Measurements from ENCODE around the gene VWC2L.

The VWC2L gene

DNA sequence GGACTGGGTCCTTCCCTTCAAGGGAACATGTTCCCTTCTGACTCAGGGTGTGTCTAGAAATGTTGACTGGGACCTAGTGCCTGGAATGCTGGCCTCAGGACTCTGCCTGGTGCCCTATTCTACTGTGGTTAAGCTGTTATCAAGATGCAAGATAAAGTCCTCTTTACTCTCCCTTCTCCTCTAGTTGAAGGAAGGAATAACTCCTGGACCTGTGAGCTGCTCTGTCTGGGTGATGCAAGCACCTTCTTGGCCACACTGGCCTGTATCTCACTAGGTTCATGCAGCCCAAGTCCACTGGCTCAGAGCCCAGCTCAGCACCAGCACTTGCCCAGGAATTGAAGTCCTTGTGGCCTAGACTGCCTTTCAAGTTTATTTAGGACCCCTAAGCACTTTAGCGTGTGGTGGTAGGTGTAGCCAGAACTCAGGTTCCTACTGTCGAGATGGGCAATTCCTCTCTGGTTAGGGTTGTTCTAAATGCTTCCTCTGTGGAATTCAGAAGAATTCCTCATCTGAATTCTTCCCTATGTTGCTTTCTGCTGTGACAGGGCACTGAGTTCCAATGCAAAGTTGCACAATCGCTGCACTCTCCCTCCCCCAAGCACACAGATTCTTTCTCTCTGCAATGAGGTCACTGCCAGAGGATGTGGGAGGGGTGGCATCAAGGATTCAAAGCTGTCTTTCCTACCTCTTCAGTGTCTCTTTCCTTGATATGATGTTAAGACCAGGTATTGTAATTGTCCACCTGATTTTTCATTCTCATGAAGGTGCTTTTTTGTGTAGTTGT lies 54.7 kb downstream of the VWC2L start:
- DNase-seq (ENCODE audit: low read depth in 2 of 2, low spot score in 1 of 2): no peak

DNA sequence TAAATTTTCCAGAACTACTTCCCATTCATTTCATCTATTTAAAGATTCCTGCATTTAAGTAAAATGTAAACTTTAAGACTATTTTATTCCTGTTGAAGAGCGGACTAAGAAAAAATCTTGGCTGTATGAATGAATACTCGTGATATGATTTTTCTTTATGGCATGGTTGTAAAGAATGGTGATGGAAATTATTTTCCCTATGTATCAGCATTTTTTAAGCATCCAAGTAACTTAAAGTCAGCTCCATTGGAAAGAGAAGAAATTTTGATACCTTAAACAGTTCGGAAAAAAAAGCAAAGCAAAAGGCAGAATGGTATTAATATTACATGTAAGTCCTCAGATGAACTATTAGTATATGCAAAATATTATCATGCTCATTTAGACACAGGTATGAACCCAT lies 58.9 kb downstream of the VWC2L start:
- DNase-seq (ENCODE audit: low read depth in 2 of 2, low spot score in 1 of 2): no peak

DNA sequence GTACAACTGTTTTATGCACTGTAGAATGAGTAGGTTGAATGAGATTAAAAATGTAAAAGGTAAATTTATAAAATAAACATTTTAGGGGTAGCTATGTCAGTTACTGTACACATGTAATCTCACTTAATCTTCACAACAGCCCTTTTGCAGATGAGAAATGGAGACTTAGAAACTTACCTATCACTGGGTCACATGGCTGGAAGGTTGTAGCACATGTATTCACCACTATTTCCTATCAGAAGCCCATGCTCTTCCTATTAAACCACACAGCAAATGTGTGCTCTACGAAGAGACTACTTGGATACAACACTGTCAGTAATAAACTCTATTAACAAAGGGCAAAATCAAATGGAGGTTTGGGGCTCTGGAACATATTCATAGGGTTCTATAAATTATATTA lies 60.5 kb downstream of the VWC2L start:
- DNase-seq (ENCODE audit: low read depth in 2 of 2, low spot score in 1 of 2): no peak

GRCh38 chr2:214471990-214472389 lies 61.1 kb downstream of the VWC2L start:
- DNase-seq (ENCODE audit: low read depth in 2 of 2, low spot score in 1 of 2): no peak

- DNase-seq (ENCODE audit: low read depth in 2 of 2, low spot score in 1 of 2): no peak
Measured at GRCh38 chr2:214477305-214477704, 66.5 kb downstream of the VWC2L start.

DNA sequence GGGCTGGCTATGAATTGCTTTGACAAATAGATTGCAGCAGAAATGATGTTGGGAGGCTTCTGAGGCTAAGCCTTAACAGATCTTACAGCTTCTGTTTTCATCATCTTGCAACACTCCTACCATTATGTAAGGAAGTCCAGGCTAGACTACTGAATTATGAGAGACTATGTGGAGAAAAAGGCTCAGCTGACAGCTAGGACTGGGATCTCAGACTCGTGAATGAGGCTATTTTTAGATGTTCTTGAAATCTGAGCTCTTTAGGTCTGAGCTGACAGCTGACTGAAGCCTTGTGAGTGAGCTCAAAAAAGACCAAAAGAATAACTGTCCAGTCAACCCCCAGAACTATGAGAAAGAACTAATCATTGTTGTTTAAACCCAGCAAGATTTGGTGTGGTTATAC lies 70.3 kb downstream of the VWC2L start:
- no peak for DNase-seq (ENCODE audit: low read depth in 2 of 2, low spot score in 1 of 2)

- DNase-seq (ENCODE audit: low read depth in 2 of 2, low spot score in 1 of 2): no peak
Measured at GRCh38 chr2:214482728-214483127, 71.9 kb downstream of the VWC2L start.

DNA sequence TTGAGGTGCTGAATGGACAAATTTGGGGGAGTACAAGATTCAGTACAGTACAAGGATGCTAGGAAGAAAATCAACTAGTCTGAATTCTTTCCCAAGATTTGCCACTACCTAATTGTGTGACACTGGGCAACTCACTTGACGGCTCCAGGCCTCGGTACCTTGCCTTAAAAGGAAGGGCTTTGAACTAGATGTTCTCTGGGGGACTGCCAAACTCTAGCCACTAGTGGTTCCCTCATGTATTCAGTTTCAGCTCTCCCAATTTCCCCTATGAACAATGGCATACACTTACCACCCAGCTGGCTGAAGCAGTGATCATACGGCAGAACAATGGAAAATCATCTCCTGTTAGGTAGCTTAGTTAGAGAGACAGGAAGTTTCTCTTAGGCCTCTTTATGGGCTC lies 73.4 kb downstream of the VWC2L start:
- DNase-seq (ENCODE audit: low read depth in 2 of 2, low spot score in 1 of 2): no peak

DNA sequence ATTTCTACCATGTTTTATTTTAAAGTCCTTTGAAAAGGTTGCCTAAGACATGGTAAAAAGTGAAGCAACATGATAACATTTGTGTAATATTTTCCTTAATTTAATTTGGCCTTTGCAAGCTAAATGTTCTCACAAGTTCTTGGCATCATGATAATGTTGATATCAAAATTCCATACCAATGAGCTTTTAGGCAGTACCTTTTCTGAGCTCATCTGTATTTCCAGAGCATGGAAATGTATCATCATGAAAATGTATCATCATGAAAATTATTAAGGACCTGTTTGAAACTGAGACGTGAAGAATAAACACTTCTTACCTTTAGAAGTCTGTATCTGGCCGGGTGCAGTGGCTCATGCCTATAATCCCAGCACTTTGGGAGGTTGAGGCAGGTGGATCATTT lies 73.8 kb downstream of the VWC2L start:
- no peak for DNase-seq (ENCODE audit: low read depth in 2 of 2, low spot score in 1 of 2)

- DNase-seq (ENCODE audit: low read depth in 2 of 2, low spot score in 1 of 2): no peak
Measured at GRCh38 chr2:214489181-214489580, 78.3 kb downstream of the VWC2L start.

DNA sequence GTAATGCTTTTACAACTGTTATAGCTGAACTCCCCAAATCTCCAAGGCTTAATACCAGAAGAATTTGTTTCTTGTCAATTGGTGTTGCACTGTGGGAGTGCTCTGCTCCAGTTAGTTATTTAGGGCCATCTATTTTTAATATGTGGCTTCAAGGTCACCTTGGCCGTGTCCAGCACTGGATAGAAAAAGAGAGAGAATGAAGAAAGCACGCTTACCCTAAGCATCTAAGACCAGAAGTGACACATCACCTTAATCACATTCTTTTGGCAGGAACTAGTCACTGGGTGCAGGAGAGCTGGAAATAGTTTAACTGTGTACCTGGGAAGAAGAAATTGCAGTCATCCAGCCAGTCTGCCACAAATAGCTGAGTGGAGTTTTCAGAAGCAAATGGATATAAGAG lies 78.8 kb downstream of the VWC2L start:
- no peak for DNase-seq (ENCODE audit: low read depth in 2 of 2, low spot score in 1 of 2)

DNA sequence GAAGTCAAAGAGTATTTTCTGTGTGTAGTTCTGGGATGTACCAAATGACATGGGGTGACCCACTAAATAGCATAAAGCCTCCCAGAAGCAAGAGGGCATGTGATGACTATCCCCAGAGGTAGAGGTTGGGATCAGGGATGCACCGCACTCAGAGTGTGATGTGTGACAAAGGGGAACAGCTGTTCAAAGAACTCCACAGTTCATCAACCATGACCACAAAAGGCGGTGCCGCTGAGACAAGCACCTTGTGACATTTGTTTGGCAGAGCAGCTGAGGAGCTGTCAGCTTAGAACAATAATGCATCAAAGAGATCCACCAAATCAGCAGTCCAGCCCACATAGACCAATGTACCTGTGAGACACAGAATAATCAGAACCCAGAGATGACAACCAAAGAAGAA lies 81.3 kb downstream of the VWC2L start:
- no peak for DNase-seq (ENCODE audit: low read depth in 2 of 2, low spot score in 1 of 2)

GRCh38 chr2:214492608-214493007 lies 81.8 kb downstream of the VWC2L start:
- no peak for DNase-seq (ENCODE audit: low read depth in 2 of 2, low spot score in 1 of 2)

GRCh38 chr2:214497489-214497888 lies 86.6 kb downstream of the VWC2L start:
- no peak for DNase-seq (ENCODE audit: low read depth in 2 of 2, low spot score in 1 of 2)

GRCh38 chr2:214503568-214503967 lies 92.7 kb downstream of the VWC2L start:
- DNase-seq (ENCODE audit: low read depth in 2 of 2, low spot score in 1 of 2): no peak

DNA sequence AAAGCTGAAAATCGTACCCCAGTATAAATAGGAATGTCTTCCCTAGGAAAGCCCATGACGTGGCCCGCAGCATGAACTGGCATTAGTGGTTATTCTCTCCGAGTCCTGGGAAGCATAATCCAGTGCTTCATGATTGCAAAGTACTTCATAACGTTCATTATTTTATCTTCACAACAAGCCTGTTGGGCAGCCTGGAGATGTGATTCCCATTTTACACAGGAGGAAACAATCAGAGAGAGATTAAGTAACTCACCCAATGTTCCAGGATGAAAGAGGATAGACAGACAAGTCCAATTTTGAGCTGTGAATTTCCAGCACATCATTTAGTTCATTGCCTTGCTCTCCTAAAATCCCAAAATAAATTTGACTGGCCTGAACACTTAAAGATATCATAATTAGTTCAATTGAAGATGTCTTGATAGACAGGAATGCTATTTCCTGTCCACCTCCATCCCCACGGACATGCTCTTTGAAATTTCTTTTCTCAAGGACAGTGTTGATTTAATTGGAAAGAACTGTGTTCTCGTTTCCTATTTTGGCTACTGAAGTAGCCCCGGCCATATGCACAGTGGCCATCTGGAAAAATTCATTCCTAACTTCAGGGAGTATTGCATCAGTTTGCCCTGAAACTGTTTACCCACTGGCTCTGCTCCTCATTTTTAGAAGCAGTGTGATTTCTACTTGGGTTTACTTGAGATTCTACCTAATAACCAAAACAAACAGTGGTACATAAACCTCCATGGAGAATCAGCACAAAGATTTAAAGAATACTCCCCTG lies 93.9 kb downstream of the VWC2L start:
- DNase-seq (ENCODE audit: low read depth in 2 of 2, low spot score in 1 of 2): no peak

GRCh38 chr2:214507032-214507431 lies 96.2 kb downstream of the VWC2L start:
- no peak for DNase-seq (ENCODE audit: low read depth in 2 of 2, low spot score in 1 of 2)

DNA sequence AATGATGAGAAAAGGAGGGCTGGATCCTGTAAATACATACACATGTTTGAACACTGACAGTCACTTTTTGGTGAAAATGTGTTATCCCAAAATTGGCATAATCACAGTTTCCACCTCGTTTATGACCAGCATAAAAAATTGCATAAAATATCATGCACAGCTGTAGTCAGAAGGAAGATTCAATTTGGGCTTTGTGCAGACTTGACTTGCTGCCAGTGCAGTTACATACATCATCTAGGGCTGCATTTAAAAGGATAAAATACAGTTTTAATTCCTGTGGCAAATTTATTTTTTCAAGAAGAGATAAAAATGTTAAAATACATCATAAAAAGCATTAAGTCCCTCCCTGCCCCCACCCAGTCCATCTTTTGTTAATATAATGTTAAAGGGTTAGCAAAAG lies 103.8 kb downstream of the VWC2L start:
- DNase-seq (ENCODE audit: low read depth in 2 of 2, low spot score in 1 of 2): no peak

DNA sequence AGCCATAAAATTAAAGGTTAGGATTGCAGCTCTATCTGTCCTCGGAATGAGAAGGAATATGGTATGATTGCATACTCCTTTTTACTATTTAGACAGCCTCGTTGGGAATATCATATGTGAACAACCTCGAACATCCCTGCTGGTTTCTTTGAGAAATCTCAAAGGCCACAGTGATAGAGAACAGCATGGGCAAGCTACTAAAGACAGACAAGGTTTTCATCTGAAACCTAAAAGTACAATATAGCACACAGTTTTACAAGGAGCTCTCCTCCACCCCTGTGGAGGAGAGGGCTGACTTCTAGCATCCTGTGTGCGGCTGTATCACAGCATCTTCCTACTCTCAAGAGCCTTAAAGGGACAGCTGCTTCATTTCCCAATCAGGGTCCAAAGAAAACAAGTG lies 104.3 kb downstream of the VWC2L start:
- DNase-seq (ENCODE audit: low read depth in 2 of 2, low spot score in 1 of 2): no peak

GRCh38 chr2:214519258-214519818 lies 108.5 kb downstream of the VWC2L start:
- DNase-seq (ENCODE audit: low read depth in 2 of 2, low spot score in 1 of 2): no peak

GRCh38 chr2:214529021-214529420 lies 118.2 kb downstream of the VWC2L start:
- DNase-seq (ENCODE audit: low read depth in 2 of 2, low spot score in 1 of 2): no peak

- DNase-seq (ENCODE audit: low read depth in 2 of 2, low spot score in 1 of 2): no peak
Measured at GRCh38 chr2:214529514-214529913, 118.7 kb downstream of the VWC2L start.

Data from stimulated activated CD8-positive, alpha-beta memory T cell treated with anti-CD3 and anti-CD28 coated beads, Interleukin-4, amount 100 ng/mL, for 4 hours (primary cell).